ENCODE results near the gene CFAP69. TPM values are rescaled to one million over a fixed set of nuclear protein-coding genes. Genes with fewer than 3 reads are reported as not detected.
"Not testable (repeated sequence)": the region's sequence is repeated elsewhere in the genome, so short reads cannot be mapped to it uniquely, and the experiment has no call there.

The CFAP69 gene
- total RNA-seq, 3 donors from 2014 or later, result 0.20 TPM; not detected in 2

DNA sequence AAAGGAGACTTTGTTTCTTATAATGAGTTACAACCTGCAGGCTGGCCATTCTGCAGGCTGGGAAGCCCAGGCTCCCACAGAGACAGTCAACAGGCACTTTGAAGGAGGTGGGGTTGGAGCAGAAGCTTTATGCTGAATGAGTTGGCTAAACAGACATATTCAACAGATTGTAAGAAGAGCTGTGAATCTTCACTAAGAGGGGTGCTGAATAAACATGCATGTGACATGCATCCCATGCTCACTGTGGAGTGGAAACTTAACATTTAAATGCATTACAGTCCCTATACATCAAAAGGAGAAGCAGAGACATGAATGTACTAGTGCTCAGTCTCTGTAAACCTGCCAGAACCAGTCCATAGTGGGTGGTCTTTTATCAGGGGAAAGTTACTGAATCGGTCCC is 1.4 kb upstream of the CFAP69 start:
- H3K9me3 Mint-ChIP-seq, result no peaks in the 10 kb centered on the region
- H3K36me3 Mint-ChIP-seq (ENCODE audit: insufficient read depth), result no peaks in the 10 kb centered on the region
- peaks cover 27% of the 10 kb centered on the region for H3K27me3 Mint-ChIP-seq (ENCODE audit: low read depth)
- H3K4me3 Mint-ChIP-seq, result peak overlapping the region; percentile 85
- peaks cover 14% of the 10 kb centered on the region for H3K4me1 Mint-ChIP-seq (ENCODE audit: low read depth)
- DNase-seq (no peak), ATAC-seq (no peak)

DNA sequence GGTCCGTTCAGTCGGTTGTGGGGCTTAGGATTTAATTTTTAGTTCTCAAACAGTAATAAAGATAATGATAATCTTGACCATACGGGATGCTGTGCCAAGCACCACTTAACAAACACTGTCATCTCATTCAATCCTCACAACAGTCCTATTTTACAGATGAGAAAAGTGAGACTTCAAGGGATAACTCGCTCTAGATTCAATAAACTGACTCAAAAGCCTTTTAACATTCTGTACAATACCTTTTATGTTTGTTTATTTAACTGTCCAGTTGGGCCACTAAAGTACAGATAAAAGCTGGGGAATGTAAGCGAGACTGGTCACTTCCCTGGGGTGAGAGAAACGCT is 437 bp upstream of the CFAP69 start:
- H3K27me3 Mint-ChIP-seq (ENCODE audit: low read depth), result peaks cover 31% of the 10 kb centered on the region
- H3K4me1 Mint-ChIP-seq (ENCODE audit: low read depth), result peaks cover 14% of the 10 kb centered on the region
- no peaks in the 10 kb centered on the region for H3K9me3 Mint-ChIP-seq
- ATAC-seq (no peak), DNase-seq (no peak)
- no peaks in the 10 kb centered on the region for H3K36me3 Mint-ChIP-seq (ENCODE audit: insufficient read depth)
- H3K4me3 Mint-ChIP-seq, result peak overlapping the region; percentile 85

DNA sequence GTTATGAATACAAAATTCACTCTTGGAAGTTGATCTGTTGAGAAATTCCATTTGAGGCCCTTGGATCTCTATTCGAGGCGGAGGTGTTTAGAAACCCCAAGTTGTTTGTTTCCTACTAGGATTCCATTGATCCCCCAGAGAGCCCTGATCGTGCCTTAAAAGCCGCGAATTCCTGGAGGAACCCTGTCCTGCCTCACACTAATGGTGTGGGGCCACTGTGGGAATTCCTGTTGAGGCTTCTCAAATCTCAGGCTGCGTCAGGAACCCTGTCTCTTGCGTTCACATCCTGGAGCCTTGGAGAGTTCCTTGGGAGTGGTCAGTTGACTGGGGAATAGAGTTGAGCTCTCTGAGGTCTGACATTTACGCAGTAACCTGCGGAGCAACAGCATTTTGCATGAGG is 1.2 kb downstream of the CFAP69 start:
- peaks cover 14% of the 10 kb centered on the region for H3K4me1 Mint-ChIP-seq (ENCODE audit: low read depth)
- peaks cover 38% of the 10 kb centered on the region for H3K27me3 Mint-ChIP-seq (ENCODE audit: low read depth)
- H3K4me3 Mint-ChIP-seq, result peak overlapping the region; percentile 85
- no peaks in the 10 kb centered on the region for H3K36me3 Mint-ChIP-seq (ENCODE audit: insufficient read depth)
- DNase-seq (no peak), ATAC-seq (no peak)
- H3K9me3 Mint-ChIP-seq, result no peaks in the 10 kb centered on the region

DNA sequence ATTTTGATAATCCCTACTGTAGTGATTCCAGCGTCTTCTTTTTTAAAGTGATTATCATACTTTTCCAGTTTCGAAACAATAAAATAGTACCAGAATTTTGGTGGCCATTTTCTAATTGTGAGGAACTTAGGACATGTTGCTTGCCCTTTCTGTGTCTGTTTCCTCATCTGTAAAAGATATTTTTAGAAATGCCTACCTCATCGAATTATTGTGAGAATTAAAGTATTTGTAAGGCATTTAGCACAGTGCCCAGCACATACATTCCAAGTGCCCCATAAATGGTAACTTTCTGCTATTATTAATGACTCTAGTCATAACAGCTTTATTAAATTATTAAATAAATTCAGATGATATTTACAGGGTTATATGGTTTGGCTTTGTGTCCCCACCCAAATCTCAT is 3.7 kb downstream of the CFAP69 start:
- ATAC-seq (no peak), DNase-seq (no peak)
- Mint-ChIP-seq H3K4me3 (no peak overlapping the region), H3K4me1 (ENCODE audit: low read depth) (peaks cover 14% of the 10 kb centered on the region), H3K27me3 (ENCODE audit: low read depth) (peaks cover 38% of the 10 kb centered on the region), H3K36me3 (ENCODE audit: insufficient read depth) (no peaks in the 10 kb centered on the region), H3K9me3 (no peaks in the 10 kb centered on the region)

DNA sequence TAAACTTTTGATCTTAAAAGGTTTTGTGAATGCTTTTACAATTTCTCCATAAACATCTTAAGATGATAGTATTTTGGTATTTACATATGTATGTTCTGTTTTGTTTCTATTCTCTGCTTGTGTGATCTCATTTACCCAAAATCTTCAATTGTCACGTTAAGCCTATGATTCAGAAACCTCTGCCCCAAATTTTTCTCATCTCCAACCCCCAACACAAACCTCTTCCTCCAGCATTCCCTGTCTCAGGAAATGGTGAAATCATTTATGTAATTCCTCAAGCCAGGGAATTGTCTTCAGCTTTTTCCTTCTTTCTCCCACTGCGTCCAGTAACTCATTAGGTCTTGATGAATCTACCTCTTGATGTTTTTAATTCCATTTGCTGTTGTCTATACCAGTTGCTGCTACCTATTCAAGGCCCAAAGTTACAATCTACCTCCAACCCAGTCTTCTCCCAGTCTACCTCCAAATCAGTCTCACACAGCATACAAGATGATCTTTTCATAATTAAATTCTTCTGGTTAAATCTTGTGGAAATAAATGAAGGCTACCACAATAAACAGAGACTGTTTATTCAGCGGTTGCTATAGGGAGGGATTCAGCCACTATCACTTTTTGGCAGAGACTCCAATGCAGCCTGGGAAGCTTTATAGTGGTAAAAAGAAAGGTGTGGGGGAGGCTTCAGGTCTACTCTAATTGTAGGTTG is 5.8 kb downstream of the CFAP69 start:
- Mint-ChIP-seq H3K4me1 (ENCODE audit: low read depth) (peaks cover 4% of the 10 kb centered on the region), H3K27me3 (ENCODE audit: low read depth) (peaks cover 36% of the 10 kb centered on the region), H3K36me3 (ENCODE audit: insufficient read depth) (no peaks in the 10 kb centered on the region), H3K9me3 (no peaks in the 10 kb centered on the region), H3K4me3 (no peak overlapping the region)
- DNase-seq (no peak), ATAC-seq (no peak)

DNA sequence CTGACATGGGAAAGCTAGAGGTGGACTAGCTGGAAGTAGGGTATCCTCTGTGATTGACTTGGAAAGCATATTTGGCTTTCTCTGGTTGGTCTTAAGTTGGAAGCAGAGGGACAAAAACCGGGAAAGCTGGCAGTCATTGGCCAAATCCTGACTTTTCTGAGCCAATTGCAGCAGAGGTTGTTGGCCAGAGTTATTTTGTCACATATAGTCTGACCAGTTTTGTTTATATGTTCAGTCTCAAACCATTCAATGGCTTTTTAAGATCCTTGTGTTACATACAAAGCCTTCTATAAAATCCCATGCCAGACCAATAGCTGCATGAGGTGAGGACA is 6.3 kb downstream of the CFAP69 start:
- no peak for ATAC-seq
- no peaks in the 10 kb centered on the region for H3K9me3 Mint-ChIP-seq
- H3K4me3 Mint-ChIP-seq, result no peak overlapping the region
- DNase-seq, result no peak
- no peaks in the 10 kb centered on the region for H3K36me3 Mint-ChIP-seq (ENCODE audit: insufficient read depth)
- peaks cover 31% of the 10 kb centered on the region for H3K27me3 Mint-ChIP-seq (ENCODE audit: low read depth)
- H3K4me1 Mint-ChIP-seq (ENCODE audit: low read depth), result no peaks in the 10 kb centered on the region

DNA sequence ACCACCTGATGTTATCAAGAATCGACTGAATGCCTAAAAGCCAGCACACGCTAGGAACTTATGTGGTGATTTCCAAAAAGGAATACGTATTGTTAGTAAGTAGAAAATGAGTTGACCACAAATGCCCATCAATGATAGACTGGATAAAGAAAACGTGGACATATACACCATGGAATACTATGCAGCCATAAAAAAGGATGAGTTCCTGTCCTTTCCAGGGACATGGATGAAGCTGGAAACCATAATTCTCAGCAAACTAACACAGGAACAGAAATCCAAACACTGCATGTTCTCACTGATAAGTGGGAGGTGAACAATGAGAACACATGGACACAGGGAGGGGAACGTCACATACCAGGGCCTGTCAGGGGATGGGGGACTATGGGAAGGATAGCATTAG is 11.0 kb downstream of the CFAP69 start:
- H3K9me3 Mint-ChIP-seq; DNase-seq; H3K4me3 Mint-ChIP-seq; H3K4me1 Mint-ChIP-seq (ENCODE audit: low read depth); H3K36me3 Mint-ChIP-seq (ENCODE audit: insufficient read depth); ATAC-seq: not testable (repeated sequence)
- H3K27me3 Mint-ChIP-seq (ENCODE audit: low read depth), result peaks cover 16% of the 10 kb centered on the region

DNA sequence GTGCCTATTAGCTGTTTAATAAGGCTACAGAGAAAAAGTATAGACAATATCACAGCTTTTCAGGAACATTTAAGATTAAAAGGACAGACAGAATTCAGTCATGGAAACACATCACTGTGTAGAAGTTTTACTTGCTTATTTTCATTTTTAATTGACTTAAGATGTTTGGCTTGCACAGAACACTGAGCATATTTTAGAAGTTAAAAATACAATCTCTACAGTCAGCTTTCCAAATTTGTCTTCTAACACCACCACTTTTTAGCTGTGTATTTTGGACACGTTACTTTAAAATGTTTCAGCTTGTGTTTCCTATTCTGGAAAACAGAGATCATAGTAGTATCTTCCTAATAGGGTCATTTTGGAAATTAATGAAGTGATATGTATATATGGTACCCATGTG is 11.8 kb downstream of the CFAP69 start:
- Mint-ChIP-seq H3K36me3 (ENCODE audit: insufficient read depth) (no peaks in the 10 kb centered on the region), H3K27me3 (ENCODE audit: low read depth) (peaks cover 16% of the 10 kb centered on the region), H3K4me3 (no peak overlapping the region), H3K4me1 (ENCODE audit: low read depth) (no peaks in the 10 kb centered on the region), H3K9me3 (no peaks in the 10 kb centered on the region)
- no peak for ATAC-seq
- DNase-seq, result no peak

DNA sequence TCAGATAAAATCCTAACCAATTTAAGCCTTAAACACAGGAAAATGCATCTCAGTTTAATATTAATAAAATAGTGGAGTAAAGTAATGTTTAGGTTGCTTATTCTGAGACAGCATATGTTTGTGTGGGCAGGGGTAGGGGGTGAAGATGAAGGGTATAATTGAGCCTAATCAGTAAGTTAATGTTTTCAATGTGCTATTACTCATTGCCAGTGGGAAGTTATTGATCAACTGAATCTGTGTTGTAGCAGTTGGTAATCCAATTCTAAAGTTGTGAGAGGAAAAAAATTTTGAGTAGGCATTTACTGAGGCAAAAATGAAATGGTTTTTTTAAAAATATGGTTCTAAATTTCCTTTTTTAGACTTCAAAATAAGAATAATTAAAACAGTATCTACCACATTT is 16.5 kb downstream of the CFAP69 start:
- DNase-seq (no peak), ATAC-seq (no peak)
- Mint-ChIP-seq H3K36me3 (ENCODE audit: insufficient read depth) (no peaks in the 10 kb centered on the region), H3K4me1 (ENCODE audit: low read depth) (no peaks in the 10 kb centered on the region), H3K9me3 (no peaks in the 10 kb centered on the region), H3K4me3 (no peak overlapping the region), H3K27me3 (ENCODE audit: low read depth) (peaks cover 1% of the 10 kb centered on the region)

DNA sequence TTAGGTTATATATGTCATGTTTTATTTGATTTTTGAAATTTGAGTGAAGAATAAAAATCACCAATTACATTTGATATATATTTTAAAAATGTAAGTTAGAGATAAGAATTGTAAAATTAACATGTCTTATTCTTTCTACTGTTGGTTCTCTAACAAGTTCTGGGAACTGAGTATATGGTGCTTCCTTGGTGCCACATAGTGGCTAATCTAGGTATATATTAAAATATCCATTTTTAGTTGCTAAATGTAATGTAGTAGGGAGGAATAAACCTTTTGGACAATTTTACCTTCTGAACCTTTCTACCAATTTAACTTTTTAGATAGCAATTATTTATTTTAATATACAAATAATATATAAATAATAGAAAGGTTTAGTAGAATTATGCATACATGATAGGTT is 17.5 kb downstream of the CFAP69 start:
- Mint-ChIP-seq H3K4me1 (ENCODE audit: low read depth) (no peaks in the 10 kb centered on the region), H3K4me3 (no peak overlapping the region), H3K9me3 (no peaks in the 10 kb centered on the region), H3K36me3 (ENCODE audit: insufficient read depth) (no peaks in the 10 kb centered on the region), H3K27me3 (ENCODE audit: low read depth) (peaks cover 1% of the 10 kb centered on the region)
- ATAC-seq, result no peak
- DNase-seq, result no peak

DNA sequence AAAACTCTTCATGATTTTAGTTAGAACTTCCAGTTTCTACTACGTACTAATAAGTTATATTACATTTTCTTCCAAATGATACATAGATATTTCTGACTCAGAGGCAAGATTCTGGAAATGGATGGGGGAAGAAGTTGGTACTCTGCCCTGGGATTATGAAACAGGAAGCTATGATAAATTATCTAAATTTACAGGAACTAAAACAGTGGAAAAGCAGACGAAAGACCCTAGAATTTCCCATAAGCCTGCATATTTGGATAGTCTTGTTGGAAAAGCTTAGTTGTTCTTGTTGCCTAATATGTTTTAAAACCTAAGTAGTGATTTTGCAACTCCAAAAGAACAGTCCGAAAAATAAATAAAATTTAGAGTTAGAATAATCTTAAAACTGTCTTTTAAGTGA is 21.8 kb downstream of the CFAP69 start:
- H3K9me3 Mint-ChIP-seq, result no peaks in the 10 kb centered on the region
- ATAC-seq (no peak), DNase-seq (no peak)
- no peak overlapping the region for H3K4me3 Mint-ChIP-seq
- H3K36me3 Mint-ChIP-seq (ENCODE audit: insufficient read depth), result no peaks in the 10 kb centered on the region
- H3K27me3 Mint-ChIP-seq (ENCODE audit: low read depth), result peaks cover 1% of the 10 kb centered on the region
- H3K4me1 Mint-ChIP-seq (ENCODE audit: low read depth), result no peaks in the 10 kb centered on the region

DNA sequence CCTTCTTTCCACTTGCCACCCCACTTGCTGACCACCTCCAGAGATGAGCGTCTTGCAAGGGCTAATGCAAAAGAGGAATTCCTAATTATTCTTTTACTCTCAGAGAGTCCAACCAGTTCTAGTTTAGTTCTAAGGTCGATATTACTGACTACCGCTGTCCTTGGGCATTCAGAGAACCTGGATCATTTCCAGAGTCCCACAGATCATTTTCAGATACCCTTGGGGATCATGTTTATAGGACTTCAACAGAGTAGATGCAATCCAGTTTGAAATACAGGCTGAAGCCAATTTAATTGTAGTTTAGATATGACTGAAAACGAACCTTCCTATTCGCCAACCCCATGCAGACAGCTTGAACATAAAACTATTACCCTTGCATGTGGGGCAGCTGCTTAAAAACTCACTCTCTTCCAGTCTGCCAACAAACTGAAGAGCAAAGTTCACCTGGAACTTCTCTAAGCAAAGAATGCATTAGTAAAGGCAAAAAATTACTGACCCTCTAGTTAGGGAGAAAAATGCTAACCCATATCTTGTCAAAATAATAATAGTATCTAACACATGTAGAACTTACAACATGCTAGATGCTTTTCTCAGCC is 22.4 kb downstream of the CFAP69 start:
- DNase-seq (no peak), ATAC-seq (no peak)
- Mint-ChIP-seq H3K4me1 (ENCODE audit: low read depth) (no peaks in the 10 kb centered on the region), H3K9me3 (no peaks in the 10 kb centered on the region), H3K27me3 (ENCODE audit: low read depth) (peaks cover 1% of the 10 kb centered on the region), H3K4me3 (no peak overlapping the region), H3K36me3 (ENCODE audit: insufficient read depth) (no peaks in the 10 kb centered on the region)

DNA sequence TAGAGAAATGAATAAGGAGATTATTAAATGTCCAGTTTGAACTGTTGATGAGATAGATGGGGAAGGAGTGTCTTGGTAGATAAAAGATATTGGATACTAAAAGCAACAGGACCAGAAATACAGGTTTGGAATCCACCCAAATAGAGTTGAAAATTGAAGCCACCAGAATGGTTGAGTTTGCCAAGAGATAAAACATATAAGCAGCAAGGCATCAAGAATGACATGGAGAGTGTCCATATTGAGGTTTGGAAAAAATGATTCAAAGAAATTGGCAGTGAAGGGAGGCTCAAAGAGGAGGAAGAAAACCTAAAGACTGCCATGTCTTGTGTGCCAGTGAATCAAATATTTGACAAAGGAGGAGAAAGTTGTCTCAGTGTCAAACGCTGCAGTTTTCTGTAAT is 24.2 kb downstream of the CFAP69 start:
- Mint-ChIP-seq H3K4me1 (ENCODE audit: low read depth) (no peaks in the 10 kb centered on the region), H3K9me3 (no peaks in the 10 kb centered on the region), H3K36me3 (ENCODE audit: insufficient read depth) (no peaks in the 10 kb centered on the region), H3K27me3 (ENCODE audit: low read depth) (peaks cover 1% of the 10 kb centered on the region), H3K4me3 (no peak overlapping the region)
- ATAC-seq (no peak), DNase-seq (no peak)

DNA sequence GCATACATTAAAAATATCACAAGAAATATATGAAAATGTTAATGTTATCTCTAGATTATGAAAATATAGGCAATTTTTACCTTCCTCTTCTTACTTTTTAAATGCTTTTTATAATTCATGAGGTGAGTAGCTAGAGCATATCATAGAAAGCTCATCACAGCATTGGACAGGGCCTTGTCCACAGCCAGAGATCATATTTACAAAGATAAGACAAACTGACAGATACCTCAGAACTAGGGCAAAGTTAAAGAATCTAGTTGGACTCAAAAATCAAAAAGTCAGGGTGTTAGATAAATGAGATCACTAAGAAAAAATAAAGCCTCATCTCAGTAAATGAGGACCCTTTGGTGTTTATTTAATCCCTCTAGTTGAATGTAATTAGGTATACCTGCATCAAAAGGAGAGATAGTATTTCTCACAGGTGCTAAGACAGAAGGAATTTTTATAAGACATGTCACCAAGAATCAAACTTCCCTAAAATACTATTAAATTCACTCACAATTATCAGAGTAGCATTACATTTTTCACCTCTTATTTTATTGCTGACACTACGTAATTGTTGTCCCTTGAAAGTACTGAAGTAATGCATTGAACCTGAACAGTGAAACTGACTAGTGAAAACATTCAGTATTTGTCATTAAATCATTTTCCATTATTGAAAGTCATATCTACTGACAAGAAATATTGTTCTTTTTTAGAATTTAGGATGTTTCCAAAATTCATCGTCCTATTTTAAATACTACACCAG is 25.6 kb downstream of the CFAP69 start:
- ATAC-seq, result no peak
- Mint-ChIP-seq H3K36me3 (ENCODE audit: insufficient read depth) (no peaks in the 10 kb centered on the region), H3K9me3 (no peaks in the 10 kb centered on the region), H3K27me3 (ENCODE audit: low read depth) (no peaks in the 10 kb centered on the region), H3K4me3 (no peak overlapping the region), H3K4me1 (ENCODE audit: low read depth) (no peaks in the 10 kb centered on the region)
- DNase-seq, result no peak

DNA sequence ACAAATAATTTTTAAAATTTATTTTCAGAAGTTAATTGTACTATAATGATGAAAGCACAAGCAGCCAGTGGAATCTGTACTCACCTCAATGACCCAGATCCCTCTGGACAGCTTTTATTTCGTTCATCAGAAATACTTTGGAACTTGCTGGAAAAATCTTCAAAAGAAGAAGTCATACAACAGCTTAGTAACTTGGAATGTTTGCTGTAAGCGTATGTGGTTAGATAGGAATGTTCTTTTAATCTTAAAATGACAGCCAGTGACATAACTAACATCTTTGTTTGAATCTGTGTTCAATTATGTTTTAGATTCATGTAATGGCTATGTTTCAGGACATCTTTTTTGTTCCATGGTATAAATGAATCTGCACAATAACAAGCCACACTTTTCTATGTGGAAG is 26.8 kb downstream of the CFAP69 start:
- no peaks in the 10 kb centered on the region for H3K27me3 Mint-ChIP-seq (ENCODE audit: low read depth)
- no peak for ATAC-seq
- DNase-seq, result no peak

More for the DNA sequence above, 26.8 kb downstream of the CFAP69 start:
- H3K4me3 Mint-ChIP-seq, result no peak overlapping the region
- no peaks in the 10 kb centered on the region for H3K9me3 Mint-ChIP-seq
- no peaks in the 10 kb centered on the region for H3K4me1 Mint-ChIP-seq (ENCODE audit: low read depth)
- no peaks in the 10 kb centered on the region for H3K36me3 Mint-ChIP-seq (ENCODE audit: insufficient read depth)
